GOT3 (cell line): ENCODE results near the gene MAPK8.
"Not testable (repeated sequence)": the region's sequence is repeated elsewhere in the genome, so short reads cannot be mapped to it uniquely, and the experiment has no call there.

Source experiments
- DNase-seq: peaks from one replicate; lab custom pipeline; 2025; ENCODE audit warnings: mixed read lengths; lab: John Stamatoyannopoulos, UW

Gene MAPK8

DNA sequence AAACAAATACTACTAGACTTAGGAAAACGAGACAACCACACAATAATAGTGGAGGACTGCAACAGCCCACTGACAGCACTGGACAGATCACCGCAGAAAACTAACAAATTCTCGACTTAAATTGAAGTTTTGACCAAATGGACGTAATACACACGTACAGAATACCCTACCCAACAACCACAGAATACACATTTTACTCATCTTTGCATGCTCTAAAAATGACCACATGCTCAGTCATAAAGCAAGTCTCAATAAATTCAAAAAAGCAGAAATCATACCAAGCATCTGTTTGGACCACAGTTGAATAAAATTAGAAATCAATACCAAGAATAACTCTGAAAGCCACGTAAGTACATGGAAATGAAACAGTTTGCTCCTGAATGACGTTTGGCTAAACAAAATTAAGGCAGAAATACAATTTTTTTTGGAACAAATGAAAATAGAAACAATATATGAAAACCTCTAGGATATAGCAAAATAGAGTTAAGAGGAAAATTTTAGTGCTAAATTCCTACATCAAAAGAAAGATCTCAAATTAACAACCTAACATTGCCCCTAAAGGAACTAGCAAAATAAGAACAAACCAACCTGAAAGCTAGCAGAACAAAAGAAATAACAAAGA lies 30.6 kb downstream of the MAPK8 start:
- DNase-seq: no peak

GRCh38 chr10:48340734-48341133 lies 34.3 kb downstream of the MAPK8 start:
- DNase-seq: no peak

DNA sequence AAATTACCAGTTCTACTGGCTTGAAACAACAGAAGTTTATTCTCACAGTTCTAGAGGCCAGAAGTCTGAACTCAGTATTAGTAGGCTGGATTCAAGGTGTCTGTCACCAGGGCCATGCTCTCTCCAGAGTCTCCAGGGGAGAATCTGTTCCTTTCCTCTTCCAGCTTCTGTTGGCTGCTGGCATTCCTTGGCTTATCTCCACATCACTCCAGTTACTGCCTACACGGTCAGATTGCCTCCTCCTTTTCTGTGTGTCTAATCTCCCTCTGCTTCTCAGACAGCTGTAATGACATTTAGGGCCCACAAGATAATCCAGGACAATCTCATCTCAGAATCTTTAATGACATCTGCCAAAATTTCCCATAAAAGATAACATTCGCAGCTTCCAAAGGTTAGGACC lies 36.6 kb downstream of the MAPK8 start:
- no peak for DNase-seq

DNA sequence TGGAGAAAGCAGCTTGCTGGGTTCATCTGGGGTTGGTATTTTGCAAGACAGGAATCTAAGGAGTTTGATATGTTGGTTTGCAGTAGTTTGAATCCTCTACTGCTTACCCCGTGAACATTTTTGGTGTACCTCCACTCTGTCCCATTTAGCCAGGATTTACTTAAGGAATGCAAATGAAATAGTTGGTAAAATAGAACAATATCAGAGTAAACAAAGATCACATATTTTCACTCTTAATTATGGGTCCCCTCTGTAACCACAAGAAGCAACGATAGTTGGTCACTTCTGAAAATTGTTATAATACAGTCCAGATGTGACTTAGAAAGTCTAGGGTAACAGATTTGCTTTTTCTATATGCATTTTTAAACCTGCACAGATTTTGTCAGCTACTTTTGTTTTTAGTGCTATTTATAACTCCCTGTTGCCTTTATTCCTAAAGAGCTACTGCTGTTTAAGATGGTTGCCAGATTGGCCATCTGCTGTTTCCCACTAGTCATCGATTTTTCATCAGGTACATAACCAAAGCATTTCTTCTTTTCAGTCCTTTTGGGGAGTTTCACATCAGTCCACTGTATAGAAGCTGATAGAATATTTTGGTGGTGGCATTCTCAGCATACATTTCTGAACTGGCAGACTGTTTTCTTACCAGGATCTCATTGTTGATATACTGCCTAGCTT lies 37.6 kb downstream of the MAPK8 start:
- DNase-seq: no peak

GRCh38 chr10:48346248-48346647 lies 39.8 kb downstream of the MAPK8 start:
- not testable (repeated sequence) for DNase-seq

GRCh38 chr10:48347539-48347938 lies 41.1 kb downstream of the MAPK8 start:
- DNase-seq: not testable (repeated sequence)

GRCh38 chr10:48347943-48348342 lies 41.5 kb downstream of the MAPK8 start:
- not testable (repeated sequence) for DNase-seq

- no peak for DNase-seq
Observed at GRCh38 chr10:48353246-48353645, 46.8 kb downstream of the MAPK8 start.

GRCh38 chr10:48357631-48358030 lies 51.2 kb downstream of the MAPK8 start:
- no peak for DNase-seq

DNA sequence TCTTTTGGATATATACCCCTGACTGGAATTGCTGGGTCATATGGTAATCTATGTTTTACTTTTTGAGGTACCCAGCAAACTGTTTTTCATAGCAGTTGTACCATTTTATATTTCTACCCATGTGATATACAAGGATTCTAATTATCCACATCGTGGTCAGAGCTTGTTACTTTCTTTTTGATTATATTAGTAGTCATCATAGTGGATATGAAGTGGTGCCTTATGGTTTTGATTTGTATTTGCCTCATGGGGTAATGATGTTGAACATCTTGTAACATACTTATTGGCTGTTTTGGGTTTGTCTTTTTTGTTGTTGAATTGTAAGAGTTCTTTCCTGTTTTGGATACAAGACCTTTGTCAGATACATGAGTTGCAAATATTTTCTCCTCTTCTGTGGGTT lies 51.7 kb downstream of the MAPK8 start:
- no peak for DNase-seq

DNA sequence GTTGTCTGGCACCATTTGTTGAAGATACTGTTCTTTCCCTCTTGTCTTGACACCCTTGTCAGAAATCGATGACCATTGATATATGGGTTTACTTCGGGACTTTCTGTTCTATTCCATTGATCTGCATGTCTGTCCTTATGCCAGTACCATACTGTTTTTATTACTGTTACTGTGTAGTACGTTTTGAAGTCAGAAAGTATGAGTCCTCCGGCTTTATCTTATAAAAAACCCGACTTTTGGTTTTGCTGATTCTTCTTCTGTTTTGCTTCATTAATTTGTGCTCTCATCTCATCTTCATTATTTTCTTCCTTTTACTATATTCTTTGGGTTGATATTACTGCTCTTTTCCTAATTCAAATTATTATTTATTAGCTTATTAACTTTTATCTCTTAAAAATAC lies 52.4 kb downstream of the MAPK8 start:
- DNase-seq: no peak

DNA sequence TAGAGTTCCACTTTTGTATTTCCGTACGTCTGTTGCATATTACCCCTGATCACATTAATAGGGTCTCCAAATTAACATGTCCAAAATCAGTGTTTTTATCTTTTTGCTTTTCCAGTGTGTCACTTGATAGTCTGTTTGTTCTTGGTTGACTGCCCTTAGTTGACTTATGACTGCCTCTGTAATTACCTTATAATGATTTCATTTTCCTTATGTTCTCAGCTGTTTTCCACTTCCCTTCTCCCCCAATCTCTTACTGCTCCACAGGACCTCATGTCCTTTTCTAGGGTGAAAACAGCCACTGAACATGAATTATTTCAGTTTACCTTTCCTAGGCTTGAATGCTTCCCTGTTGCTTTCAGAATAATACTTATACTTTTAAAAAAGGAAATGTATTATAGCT lies 54.7 kb downstream of the MAPK8 start:
- no peak for DNase-seq

GRCh38 chr10:48363617-48364355 lies 57.3 kb downstream of the MAPK8 start:
- DNase-seq: no peak

- no peak for DNase-seq
Observed at GRCh38 chr10:48364659-48365405, 58.4 kb downstream of the MAPK8 start.

DNA sequence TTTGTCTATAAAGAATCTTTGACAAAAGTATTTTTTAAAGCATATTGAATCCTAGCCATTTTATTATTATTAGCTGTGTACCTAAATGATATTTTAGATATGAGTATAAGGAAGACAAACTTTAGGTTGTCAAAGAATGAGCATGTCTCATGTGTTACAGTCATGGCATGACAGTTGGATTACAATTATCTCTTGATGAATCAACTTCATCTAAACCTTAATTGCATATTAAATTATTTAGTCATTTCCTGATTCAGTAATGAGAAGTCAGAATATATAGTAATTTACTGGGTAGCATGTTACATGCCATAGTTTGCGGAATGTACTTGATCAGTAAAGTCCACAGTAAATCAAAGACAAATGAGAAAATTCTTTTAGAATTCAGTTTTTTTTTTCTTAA lies 59.2 kb downstream of the MAPK8 start:
- DNase-seq: no peak

DNA sequence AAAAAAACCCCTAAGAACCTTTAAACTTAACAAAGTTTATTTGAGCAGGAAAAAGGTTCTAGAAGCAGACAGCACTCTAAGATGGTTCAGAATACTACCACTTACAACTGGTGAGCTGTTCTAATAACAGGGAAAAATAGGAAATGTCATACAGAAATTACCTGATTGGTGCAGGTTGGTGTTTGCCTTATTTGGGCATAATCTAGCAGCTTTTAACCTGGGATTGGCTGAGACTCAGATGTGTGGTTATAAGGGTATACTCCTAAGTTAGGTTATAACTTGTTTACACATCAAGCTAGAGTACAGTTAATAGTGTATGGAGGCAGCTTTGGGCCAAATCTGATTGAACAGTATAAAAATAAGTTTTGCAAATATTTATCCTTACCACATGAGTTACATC lies 59.8 kb downstream of the MAPK8 start:
- DNase-seq: no peak

- DNase-seq: no peak
Observed at GRCh38 chr10:48369501-48369900, 63.0 kb downstream of the MAPK8 start.

GRCh38 chr10:48377751-48378530 lies 71.5 kb downstream of the MAPK8 start:
- no peak for DNase-seq

DNA sequence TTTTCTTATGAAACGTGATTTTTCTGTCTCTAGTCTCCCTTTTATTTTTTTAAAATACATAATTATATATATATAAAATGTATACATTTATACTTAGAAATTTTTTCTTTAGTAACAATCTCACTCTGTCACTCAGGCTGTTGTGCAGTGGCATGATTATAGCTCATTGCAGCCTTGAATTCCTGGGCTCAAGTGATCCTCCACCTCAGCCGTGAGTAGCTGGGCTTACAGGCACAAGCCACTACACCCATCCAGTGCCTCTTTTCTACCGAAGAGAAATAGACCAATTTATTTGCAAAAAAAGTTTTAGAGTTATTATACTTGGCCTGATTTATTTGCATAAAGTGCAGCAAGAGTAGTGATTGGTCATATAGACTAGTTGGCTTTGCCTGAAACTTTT lies 72.2 kb downstream of the MAPK8 start:
- DNase-seq: no peak

- DNase-seq: no peak
Observed at GRCh38 chr10:48381971-48382370, 75.5 kb downstream of the MAPK8 start.

DNA sequence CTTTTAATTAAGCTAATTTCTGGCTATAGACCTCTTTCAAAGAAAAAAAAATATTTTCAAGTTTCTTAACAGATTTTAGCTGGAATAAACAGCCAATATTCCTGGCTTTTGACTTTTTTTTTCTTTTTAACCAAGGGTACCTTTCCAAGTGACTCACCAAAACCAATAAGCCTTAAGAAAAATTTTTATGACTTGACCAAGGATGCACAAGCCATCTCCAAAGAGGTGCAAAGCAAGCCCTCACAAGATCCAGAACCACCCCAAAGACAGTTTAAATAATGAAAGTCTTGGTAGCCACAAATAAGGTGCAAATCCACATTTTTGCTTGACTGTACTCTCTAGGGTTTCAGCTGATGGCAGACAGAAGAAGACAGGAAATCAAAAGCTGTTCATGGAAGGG lies 76.5 kb downstream of the MAPK8 start:
- no peak for DNase-seq

- DNase-seq: no peak
Observed at GRCh38 chr10:48383393-48383792, 76.9 kb downstream of the MAPK8 start.
